DND-41 (cell line): ENCODE data around the gene OLFM3.

Source experiments
- ATAC-seq: fragments of 200-7000 bp; cut with Tn5 transposase; 3 replicates; pipeline ENCODE4 v1.9.1; 2021; ENCODE audit warnings: low read depth; ENCODE audit not compliant: insufficient read depth
- DNase-seq: peaks from one replicate; pipeline ENCODE4 v3.0.0-alpha.2; 2020
- H2AFZ ChIP-seq: 2 replicates; pipeline ENCODE4 v1.6.0; 2012; ENCODE audit warnings: low read depth, low read length
- H3K27ac ChIP-seq: 2 replicates; pipeline ENCODE4 v1.5.1; 2012; ENCODE audit warnings: low read length, inconsistent platforms
- H3K27me3 ChIP-seq: fragments of 200-600 bp; sonication (generic); 2 replicates; pipeline ENCODE4 v1.6.0; 2012; ENCODE audit warnings: low read length, mild to moderate bottlenecking, inconsistent platforms; ENCODE audit not compliant: insufficient read depth, poor library complexity
- H3K36me3 ChIP-seq: 2 replicates; pipeline ENCODE4 v1.5.1; 2012; ENCODE audit warnings: low read length, inconsistent platforms; ENCODE audit not compliant: insufficient read depth
- H3K4me1 ChIP-seq: 2 replicates; pipeline ENCODE4 v1.5.1; 2012; ENCODE audit warnings: mild to moderate bottlenecking, low read length; ENCODE audit not compliant: insufficient read depth
- H3K4me2 ChIP-seq: 2 replicates; pipeline ENCODE4 v1.6.0; 2012; ENCODE audit warnings: mild to moderate bottlenecking, moderate library complexity, low read length, inconsistent platforms; ENCODE audit not compliant: insufficient read depth
- H3K4me3 ChIP-seq, 2 experiments: fragments of 200-600 bp in 1 of 2; shearing (Covaris generic) in 1 of 2; 2 replicates each; pipeline ENCODE4 v1.5.1; 2012 to 2016; ENCODE audit warnings: inconsistent platforms in 2 of 2, low read length in 2 of 2, mild to moderate bottlenecking in 2 of 2, low read depth in 1 of 2, moderate library complexity in 1 of 2
- H3K79me2 ChIP-seq: 2 replicates; pipeline ENCODE4 v1.6.0; 2012; ENCODE audit warnings: low read length, inconsistent platforms; ENCODE audit not compliant: insufficient read depth
- H3K9ac ChIP-seq: 2 replicates; pipeline ENCODE4 v1.6.0; 2012; ENCODE audit warnings: low read depth, mild to moderate bottlenecking, inconsistent platforms, low read length, moderate library complexity
- H3K9me3 ChIP-seq: 2 replicates; pipeline ENCODE4 v1.5.1; 2012; ENCODE audit warnings: low read length, moderate library complexity, mild to moderate bottlenecking, inconsistent platforms; ENCODE audit not compliant: insufficient read depth, severe bottlenecking
- H4K20me1 ChIP-seq: 2 replicates; pipeline ENCODE4 v1.6.0; 2012; ENCODE audit warnings: low read length; ENCODE audit not compliant: insufficient read depth
- CTCF ChIP-seq: IDR thresholded peaks from 2 replicates; pipeline ENCODE4 v1.5.1; 2012; ENCODE audit warnings: borderline replicate concordance, low read length, moderate library complexity, mild to moderate bottlenecking; ENCODE audit not compliant: poor library complexity, severe bottlenecking; ENCODE audit errors: extremely low read depth
- EZH2 ChIP-seq: IDR thresholded peaks from 3 replicates; pipeline ENCODE4 v1.6.1; 2012; ENCODE audit warnings: borderline replicate concordance, low read depth, mild to moderate bottlenecking, moderate library complexity, low read length, inconsistent platforms; ENCODE audit not compliant: severe bottlenecking

OLFM3 gene

GRCh38 chr1:101943237-101943636 is 53.5 kb downstream of the OLFM3 start:
- TF ChIP-seq EZH2 (no peak), CTCF (no peak)
- Histone ChIP-seq H3K36me3 (no peaks in the 10 kb centered on the region), H3K27ac (no peak overlapping the region)

GRCh38 chr1:101942516-101943193 is 54.1 kb downstream of the OLFM3 start:
- no peaks in the 10 kb centered on the region for H3K9me3 ChIP-seq
- DNase-seq (no peak), ATAC-seq (no peak)
- no peak overlapping the region for H3K4me3 ChIP-seq
- no peaks in the 10 kb centered on the region for H3K79me2 ChIP-seq
- no peak overlapping the region for H3K9ac ChIP-seq
- no peaks in the 10 kb centered on the region for H3K4me1 ChIP-seq
- no peaks in the 10 kb centered on the region for H3K36me3 ChIP-seq
- no peak for TF ChIP-seq EZH2
- TF ChIP-seq CTCF: no peak
- H3K27me3 ChIP-seq: no peaks in the 10 kb centered on the region
- H2AFZ ChIP-seq: no peak overlapping the region
- H3K27ac ChIP-seq: no peak overlapping the region
- H3K4me2 ChIP-seq: no peak overlapping the region
- no peaks in the 10 kb centered on the region for H4K20me1 ChIP-seq

More at GRCh38 chr1:101943237-101943636, 53.5 kb downstream of the OLFM3 start:
- DNase-seq (no peak), ATAC-seq (no peak)
- no peak overlapping the region for H2AFZ ChIP-seq
- no peaks in the 10 kb centered on the region for H3K4me1 ChIP-seq
- no peaks in the 10 kb centered on the region for H3K27me3 ChIP-seq
- no peaks in the 10 kb centered on the region for H3K79me2 ChIP-seq
- H4K20me1 ChIP-seq: no peaks in the 10 kb centered on the region
- H3K4me3 ChIP-seq: no peak overlapping the region
- H3K9ac ChIP-seq: no peak overlapping the region
- no peaks in the 10 kb centered on the region for H3K9me3 ChIP-seq
- H3K4me2 ChIP-seq: no peak overlapping the region

GRCh38 chr1:101938681-101939080 is 58.0 kb downstream of the OLFM3 start:
- ATAC-seq: no peak
- no peaks in the 10 kb centered on the region for H4K20me1 ChIP-seq
- TF ChIP-seq CTCF (no peak), EZH2 (no peak)

More at GRCh38 chr1:101938681-101939080, 58.0 kb downstream of the OLFM3 start:
- Histone ChIP-seq H2AFZ (no peak overlapping the region), H3K4me1 (no peaks in the 10 kb centered on the region), H3K36me3 (no peaks in the 10 kb centered on the region), H3K4me2 (no peak overlapping the region), H3K27me3 (no peaks in the 10 kb centered on the region), H3K9ac (no peak overlapping the region), H3K27ac (no peak overlapping the region), H3K79me2 (no peaks in the 10 kb centered on the region), H3K4me3 (no peak overlapping the region), H3K9me3 (no peaks in the 10 kb centered on the region)
- DNase-seq: no peak
